HepG2 (cell line): Measurements from ENCODE around the gene HPS4. TPM values are rescaled to one million over a fixed set of nuclear protein-coding genes. Genes with fewer than 3 reads are reported as not detected.

Experiments used
- ATAC-seq: fragments of 200-7000 bp; cut with Tn5 transposase; 3 replicates; pipeline ENCODE4 v1.9.1; 2020; ENCODE audit warnings: mild to moderate bottlenecking, moderate library complexity
- BruUV-seq: library from RNA; stranded (reverse); fragments of 400-500 nt; replicated peaks from 2 replicates; lab custom pipeline; 2021; lab: Mats Ljungman, UMichigan
- CTCF ChIA-PET: fragments of 300-600 bp; formaldehyde crosslinking; extraction: SDS; loops from one replicate; lab custom pipeline; 2021; ENCODE audit warnings: low total read pairs, inconsistent platforms, low intra/inter-chr PET ratio; lab: Yijun Ruan, JAX
- POLR2A ChIA-PET: fragments of 350-600 bp; sonication (Branson Sonifier 250); formaldehyde crosslinking; loops from one replicate; lab custom pipeline; 2020; ENCODE audit warnings: antibody characterized with exemption, inconsistent platforms; lab: Yijun Ruan, JAX
- DNase-seq: peaks from one replicate; pipeline ENCODE4 v3.0.0-alpha.2; 2015; ENCODE audit warnings: low spot score
- FAIRE-seq: peaks from 3 replicates; lab custom pipeline; 2011; peaks lifted over from hg19 to GRCh38; lab: Jason Lieb, UNC
- H2AFZ ChIP-seq: one replicate; pipeline ENCODE4 v1.6.1; 2011; ENCODE audit warnings: low read length, inconsistent platforms
- H3K27ac ChIP-seq: fragments of 300-600 bp; 3 replicates; pipeline ENCODE4 v1.8.0; 2011; ENCODE audit warnings: mixed run types, mild to moderate bottlenecking, mixed read lengths, low read length, inconsistent platforms; ENCODE audit not compliant: insufficient read depth; ENCODE audit errors: extremely low read length
- H3K27me3 ChIP-seq, 2 experiments: fragments of 200-600 bp in 1 of 2; 2 replicates in 1 of 2; 3 replicates in 1 of 2; pipeline versions ENCODE4 v1.6.0 to v1.8.0; 2011; ENCODE audit warnings: low read length in 2 of 2, mild to moderate bottlenecking in 2 of 2, moderate library complexity in 2 of 2, inconsistent platforms in 1 of 2; ENCODE audit not compliant: insufficient read depth in 2 of 2, control insufficient read depth in 1 of 2
- H3K36me3 ChIP-seq, 2 experiments: fragments of 200-600 bp in 1 of 2; replicated peaks in 1 of 2; 2 replicates in 1 of 2; 3 replicates in 1 of 2; pipeline versions ENCODE4 v1.5.1 to v1.8.0; 2011; ENCODE audit warnings: low read length in 2 of 2, inconsistent platforms in 1 of 2; ENCODE audit not compliant: insufficient read depth in 2 of 2, control insufficient read depth in 1 of 2
- H3K4me1 ChIP-seq: 2 replicates; pipeline ENCODE4 v1.5.1; 2012; ENCODE audit warnings: low read length, inconsistent platforms; ENCODE audit not compliant: insufficient read depth
- H3K4me2 ChIP-seq: 2 replicates; pipeline ENCODE4 v1.6.0; 2011; ENCODE audit warnings: low read depth, low read length, inconsistent platforms
- H3K4me3 ChIP-seq, 3 experiments: fragments of 200-600 bp in 1 of 3; sonication (generic), shearing (Covaris generic) in 1 of 3; replicated peaks in 1 of 3; 2 replicates each; pipeline ENCODE4 v1.5.1; 2011 to 2016; ENCODE audit warnings: low read length in 3 of 3, inconsistent platforms in 2 of 3, low read depth in 2 of 3, mild to moderate bottlenecking in 2 of 3, control low read depth in 1 of 3, mixed read lengths in 1 of 3; ENCODE audit not compliant: insufficient read depth in 1 of 3
- H3K79me2 ChIP-seq: one replicate; pipeline ENCODE4 v1.6.1; 2011; ENCODE audit warnings: low read length, inconsistent platforms; ENCODE audit not compliant: insufficient read depth
- H3K9ac ChIP-seq: 2 replicates; pipeline ENCODE4 v1.6.0; 2011; ENCODE audit warnings: mild to moderate bottlenecking, low read depth, low read length, inconsistent platforms; ENCODE audit not compliant: insufficient read depth
- H3K9me3 ChIP-seq: 2 replicates; pipeline ENCODE4 v1.5.1; 2012; ENCODE audit warnings: mild to moderate bottlenecking, low read length
- H4K20me1 ChIP-seq: 2 replicates; pipeline ENCODE4 v1.6.0; 2011; ENCODE audit warnings: inconsistent platforms, mild to moderate bottlenecking, low read length, moderate library complexity; ENCODE audit not compliant: insufficient read depth
- AHR ChIP-seq: IDR thresholded peaks from 2 replicates; pipeline ENCODE4 v1.6.1; 2018; ENCODE audit warnings: missing genetic modification reagents, missing compliant biosample characterization
- CEBPB ChIP-seq: IDR thresholded peaks from 2 replicates; pipeline ENCODE4 v1.6.1; 2011; ENCODE audit warnings: low read depth, low read length, improper control_type of control experiment, borderline replicate concordance
- GTF3A ChIP-seq: sonication (generic); formaldehyde crosslinking; conservative IDR thresholded peaks from 2 replicates; pipeline ENCODE4 v1.4.0; 2020; ENCODE audit warnings: mild to moderate bottlenecking, missing genetic modification reagents
- JUNB ChIP-seq: sonication (generic); formaldehyde crosslinking; IDR thresholded peaks from 2 replicates; pipeline ENCODE4 v1.8.0; 2022; ENCODE audit warnings: missing genetic modification reagents, mild to moderate bottlenecking, borderline replicate concordance
- MAFK ChIP-seq, 2 experiments: IDR thresholded peaks in 1 of 2; conservative IDR thresholded peaks in 1 of 2; 2 replicates each; pipeline ENCODE4 v1.6.1; 2011; ENCODE audit warnings: improper control_type of control experiment in 2 of 2, low read length in 2 of 2
- TBX2 ChIP-seq: sonication (generic); formaldehyde crosslinking; IDR thresholded peaks from 2 replicates; pipeline ENCODE4 v1.5.0; 2020; ENCODE audit warnings: missing genetic modification reagents, mild to moderate bottlenecking, borderline replicate concordance
- THRA ChIP-seq: sonication (generic); formaldehyde crosslinking; IDR thresholded peaks from 2 replicates; pipeline ENCODE4 v1.4.0; 2020; ENCODE audit warnings: missing genetic modification reagents, borderline replicate concordance
- ZNF207 ChIP-seq: fragments of 450-650 bp; IDR thresholded peaks from 2 replicates; pipeline ENCODE4 v1.6.1; 2016; ENCODE audit warnings: antibody characterized with exemption, borderline replicate concordance
- WGBS: methylation state at CpG from one replicate; pipeline ENCODE4 v1.1.6; 2017; ENCODE audit warnings: low lambda C conversion rate; 5-methylcytosine and 5-hydroxymethylcytosine counted together
- in situ Hi-C: cut with HindIII; loops from 2 replicates; pipeline ENCODE4 v1.10.0; 2017; ENCODE audit warnings: low pct_unique_long_range_greater_than_20kb; ENCODE audit not compliant: extremely low pct_ligation_motif_present
- intact Hi-C: fragments of 100-400 bp; cut with micrococcal nuclease; formaldehyde crosslinking; loops from one replicate; pipeline ENCODE4 v1.10.0; 2022; ENCODE audit not compliant: unreplicated experiment
- polyA plus RNA-seq, 8 experiments: library from polyadenylated mRNA; depleted of rRNA in 3 of 8; stranded (reverse) in 7 of 8; unstranded in 1 of 8; fragments of >200 nt; fragmentation: Illumina TruSeq in 4 of 8; extraction: Trizol in 4 of 8; gene quantifications; 2 replicates each; pipeline versions ENCODE4 v1.2.1 to v1.2.3, GENCODE V29; 2011 to 2016; ENCODE audit warnings: low read depth in 4 of 8, missing spikeins in 1 of 8, mixed read lengths in 1 of 8; ENCODE audit not compliant: insufficient read depth in 1 of 8
- total RNA-seq, 5 experiments: library from RNA; depleted of rRNA; stranded (reverse); fragments of >200 nt; fragmentation: Illumina TruSeq; extraction: Trizol; gene quantifications; 2 replicates each; pipeline ENCODE4 v1.2.3, GENCODE V29; 2016; ENCODE audit warnings: low read depth in 1 of 5

The HPS4 gene
- total and polyA plus RNA-seq, 2 of the 13 experiments (the other 11 are each of a cell fraction or from before 2014, with no cell fraction given) = 27.4 to 34.0 TPM

- ChIA-PET POLR2A (no interaction called here), CTCF (no interaction called here)
- H3K4me2 ChIP-seq = no peak overlapping the region
- 93% methylated on average over 3 of the region's 3 CpGs for WGBS
- ATAC-seq = no peak
- no peak for TF ChIP-seq GTF3A
- TF ChIP-seq AHR = no peak
- TF ChIP-seq TBX2 = no peak
- TF ChIP-seq MAFK (conservative IDR thresholded peaks at IDR 0.05 in 1 of 2, IDR thresholded peaks at IDR 0.05 in 1 of 2; ENCODE audit: low read length in 2 of 2) = no peak
- no peak for TF ChIP-seq JUNB (CRISPR knock-in tag)
- TF ChIP-seq ZNF207 = no peak
- H3K4me3 ChIP-seq = no peak overlapping the region
- peaks cover 49% of the 10 kb centered on the region for H3K4me1 ChIP-seq
- DNase-seq = no peak
- intact Hi-C loops = no loop called here
- no peaks in the 10 kb centered on the region for H3K9me3 ChIP-seq
- H3K36me3 ChIP-seq = peaks cover 13 to 45% of the 10 kb centered on the region in 2 experiments
- no peaks in the 10 kb centered on the region for H4K20me1 ChIP-seq
- in situ Hi-C loops = no loop called here
- no peak overlapping the region for H2AFZ ChIP-seq
- no peak for FAIRE-seq
- H3K27me3 ChIP-seq = no peaks in the 10 kb centered on the region; a peak in 1 of 5 replicates
- H3K9ac ChIP-seq = no peak overlapping the region
- BruUV-seq = no TSS peak
- H3K79me2 ChIP-seq = peaks cover 23% of the 10 kb centered on the region
- H3K27ac ChIP-seq = no peak overlapping the region
These were observed 4.4 kb upstream of the HPS4 start for GRCh38 chr22:26487996-26488395.

GRCh38 chr22:26486394-26486793 is 2.8 kb upstream of the HPS4 start:
- Histone ChIP-seq H3K9me3 (no peaks in the 10 kb centered on the region), H3K4me1 (peaks cover 65% of the 10 kb centered on the region), H2AFZ (no peak overlapping the region), H3K79me2 (peaks cover 39% of the 10 kb centered on the region), H3K4me3 (no peak overlapping the region), H3K36me3 (peaks cover 7 to 30% of the 10 kb centered on the region in 2 experiments), H3K4me2 (no peak overlapping the region), H3K27me3 (no peaks in the 10 kb centered on the region; a peak in 1 of 5 replicates), H3K27ac (no peak overlapping the region), H3K9ac (no peak overlapping the region), H4K20me1 (no peaks in the 10 kb centered on the region)
- ATAC-seq (no peak), FAIRE-seq (no peak), DNase-seq (no peak)
- TF ChIP-seq THRA (no peak), CEBPB (peak; percentile 44)
- in situ Hi-C loops (no loop called here), intact Hi-C loops (no loop called here)
- POLR2A ChIA-PET = no interaction called here
- no TSS peak for BruUV-seq
- 99% methylated on average over 5 of the region's 5 CpGs for WGBS
- CTCF ChIA-PET = no interaction called here
